Left lobe of liver (tissue), 2 donors: ENCODE results near the gene TRMT61A. TPM values are rescaled to one million over a fixed set of nuclear protein-coding genes. Genes with fewer than 3 reads are reported as not detected.
A peak's percentile ranks its signal among the peaks of the same experiment; 100 is the strongest.
"Not testable (repeated sequence)": the region's sequence is repeated elsewhere in the genome, so short reads cannot be mapped to it uniquely, and the experiment has no call there.

Source experiments
- ATAC-seq: fragments of 200-7000 bp; cut with Tn5 transposase; one replicate; pipeline ENCODE4 v1.9.1; 2020; ENCODE audit warnings: mild to moderate bottlenecking, moderate library complexity
- DNase-seq: peaks from one replicate; pipeline ENCODE4 v3.0.0-alpha.2; 2020; ENCODE audit warnings: low spot score
- total RNA-seq: library from RNA; stranded (reverse); gene quantifications from one replicate; pipeline ENCODE4 v1.2.1, GENCODE V29; 2021
- donor health status: DM: no; HTN: no; CAD: no; lungs with moderate emphysema.
- donor health status: DM: no; HTN: yes; CAD: no.

Gene TRMT61A
- total RNA-seq, 1 donor from 2014 or later, result 6.0 TPM

GRCh38 chr14:103508521-103509329 lies 20.3 kb upstream of the TRMT61A start:
- ATAC-seq (no peak), DNase-seq (no peak)

GRCh38 chr14:103509864-103510723 lies 18.9 kb upstream of the TRMT61A start:
- ATAC-seq, result no peak
- no peak for DNase-seq

GRCh38 chr14:103510724-103511693 lies 18.0 kb upstream of the TRMT61A start:
- DNase-seq (no peak), ATAC-seq (no peak)

- not testable (repeated sequence) for DNase-seq, ATAC-seq
Measured at GRCh38 chr14:103512180-103512579, 16.8 kb upstream of the TRMT61A start.

GRCh38 chr14:103512701-103513611 lies 16.0 kb upstream of the TRMT61A start:
- peak; percentile 7 for ATAC-seq
- DNase-seq, result no peak

GRCh38 chr14:103514596-103515421 lies 14.2 kb upstream of the TRMT61A start:
- no peak for DNase-seq
- no peak for ATAC-seq

- ATAC-seq (no peak), DNase-seq (no peak)
Measured at GRCh38 chr14:103516426-103517173, 12.4 kb upstream of the TRMT61A start.

- DNase-seq, result no peak
- ATAC-seq, result no peak
Measured at GRCh38 chr14:103517174-103517566, 11.8 kb upstream of the TRMT61A start.

GRCh38 chr14:103517721-103518421 lies 11.1 kb upstream of the TRMT61A start:
- ATAC-seq (peak; percentile 46), DNase-seq (no peak)

- ATAC-seq (peak; percentile 66), DNase-seq (peak; percentile 65)
Measured at GRCh38 chr14:103518422-103519042, 10.5 kb upstream of the TRMT61A start.

GRCh38 chr14:103519043-103519836 lies 9.8 kb upstream of the TRMT61A start:
- no peak for ATAC-seq
- no peak for DNase-seq

GRCh38 chr14:103519837-103520212 lies 9.2 kb upstream of the TRMT61A start:
- DNase-seq (peak; percentile 49), ATAC-seq (no peak)

- DNase-seq (no peak), ATAC-seq (no peak)
Measured at GRCh38 chr14:103520269-103520656, 8.7 kb upstream of the TRMT61A start.

- peak; percentile 60 for ATAC-seq
- DNase-seq, result peak; percentile 70
Measured at GRCh38 chr14:103520657-103521437, 8.1 kb upstream of the TRMT61A start.

GRCh38 chr14:103521438-103521950 lies 7.5 kb upstream of the TRMT61A start:
- DNase-seq (no peak), ATAC-seq (peak; percentile 38)
